Neuronal stem cell (in vitro differentiated cells): ENCODE results near the gene CAPZB.

Experiments
- DNase-seq: peaks from one replicate; pipeline ENCODE4 v3.0.0-alpha.2; 2013; ENCODE audit warnings: low spot score
- H2AFZ ChIP-seq: one replicate; pipeline ENCODE4 v1.6.1; 2013; ENCODE audit warnings: mild to moderate bottlenecking, low read length, inconsistent platforms
- H2AK5ac ChIP-seq: 2 replicates; pipeline ENCODE4 v1.6.1; 2013; ENCODE audit warnings: low read depth, mild to moderate bottlenecking, inconsistent platforms, low read length, moderate library complexity, mixed read lengths
- H2BK120ac ChIP-seq: 2 replicates; pipeline ENCODE4 v1.6.1; 2013; ENCODE audit warnings: low read depth, mild to moderate bottlenecking, inconsistent platforms, low read length, moderate library complexity, mixed read lengths
- H2BK12ac ChIP-seq: one replicate; pipeline ENCODE4 v1.6.1; 2013; ENCODE audit warnings: low read length, inconsistent platforms
- H2BK15ac ChIP-seq: 2 replicates; pipeline ENCODE4 v1.6.1; 2013; ENCODE audit warnings: mild to moderate bottlenecking, low read length, inconsistent platforms, mixed read lengths
- H2BK5ac ChIP-seq: one replicate; pipeline ENCODE4 v1.6.1; 2013; ENCODE audit warnings: inconsistent platforms, mild to moderate bottlenecking, low read length, moderate library complexity
- H3K14ac ChIP-seq: one replicate; pipeline ENCODE4 v1.6.1; 2013; ENCODE audit warnings: low read length, inconsistent platforms
- H3K18ac ChIP-seq: 2 replicates; pipeline ENCODE4 v1.6.1; 2013; ENCODE audit warnings: low read length, inconsistent platforms
- H3K23ac ChIP-seq: 2 replicates; pipeline ENCODE4 v1.6.1; 2013; ENCODE audit warnings: low read depth, mild to moderate bottlenecking, mixed read lengths, low read length, inconsistent platforms; ENCODE audit not compliant: poor library complexity
- H3K27ac ChIP-seq: replicated peaks from 3 replicates; pipeline ENCODE4 v1.5.1; 2013; ENCODE audit warnings: low read length, inconsistent platforms
- H3K27me3 ChIP-seq, 3 experiments: 2 replicates each; pipeline ENCODE4 v1.6.1; 2013; ENCODE audit warnings: low read length in 3 of 3, mild to moderate bottlenecking in 2 of 3, inconsistent platforms in 1 of 3, low read depth in 1 of 3, mixed read lengths in 1 of 3, moderate library complexity in 1 of 3; ENCODE audit not compliant: control insufficient read depth in 3 of 3, insufficient read depth in 3 of 3
- H3K36me3 ChIP-seq, 2 donors: replicated peaks in 1 of 2; 2 replicates each; pipeline ENCODE4 v1.6.1; 2013; ENCODE audit warnings: low read length in 2 of 2; ENCODE audit not compliant: control insufficient read depth in 2 of 2, insufficient read depth in 2 of 2
- H3K4ac ChIP-seq: 2 replicates; pipeline ENCODE4 v1.6.1; 2013; ENCODE audit warnings: inconsistent platforms, mild to moderate bottlenecking, low read length, moderate library complexity
- H3K4me1 ChIP-seq, 2 donors: 1 replicate in 1 of 2; 2 replicates in 1 of 2; pipeline ENCODE4 v1.6.1; 2013; ENCODE audit warnings: low read length in 2 of 2, low read depth in 1 of 2; ENCODE audit not compliant: control insufficient read depth in 2 of 2, insufficient read depth in 1 of 2
- H3K4me2 ChIP-seq: one replicate; pipeline ENCODE4 v1.6.1; 2013; ENCODE audit warnings: mild to moderate bottlenecking, low read length, inconsistent platforms; ENCODE audit not compliant: insufficient read depth, poor library complexity, severe bottlenecking
- H3K4me3 ChIP-seq, 2 donors: 2 replicates each; pipeline ENCODE4 v1.5.1; 2013; ENCODE audit warnings: low read length in 2 of 2, mild to moderate bottlenecking in 2 of 2, inconsistent platforms in 1 of 2, moderate library complexity in 1 of 2
- H3K79me1 ChIP-seq: one replicate; pipeline ENCODE4 v1.6.1; 2013; ENCODE audit warnings: low read depth, mild to moderate bottlenecking, inconsistent platforms, low read length, moderate library complexity
- H3K9ac ChIP-seq: one replicate; pipeline ENCODE4 v1.6.1; 2013; ENCODE audit warnings: mild to moderate bottlenecking, low read depth, low read length, inconsistent platforms; ENCODE audit not compliant: poor library complexity
- H3K9me3 ChIP-seq, 2 donors: replicated peaks in 1 of 2; 2 replicates each; pipeline versions ENCODE3 to v1.6.1; 2013; ENCODE audit warnings: low read length in 2 of 2, mild to moderate bottlenecking in 2 of 2, inconsistent platforms in 1 of 2, low read depth in 1 of 2, mixed read lengths in 1 of 2, moderate library complexity in 1 of 2; ENCODE audit not compliant: control insufficient read depth in 2 of 2, insufficient read depth in 1 of 2
- H4K8ac ChIP-seq: one replicate; pipeline ENCODE4 v1.6.1; 2013; ENCODE audit warnings: low read depth, mild to moderate bottlenecking, inconsistent platforms, low read length, moderate library complexity
- H4K91ac ChIP-seq: one replicate; pipeline ENCODE4 v1.6.1; 2013; ENCODE audit warnings: low read length, low read depth, mild to moderate bottlenecking, inconsistent platforms; ENCODE audit not compliant: poor library complexity
- WGBS, 2 donors: extraction: QIAGEN DNeasy Blood & Tissue Kit; methylation state at CpG; one replicate each; pipeline ENCODE4 v1.1.7; 2013; ENCODE audit warnings: missing lambda C conversion rate in 2 of 2, mixed read lengths in 1 of 2; ENCODE audit not compliant: insufficient read length in 2 of 2, insufficient replicate concordance in 1 of 2; ENCODE audit errors: extremely low coverage in 2 of 2; 5-methylcytosine and 5-hydroxymethylcytosine counted together

CAPZB gene

GRCh38 chr1:19350566-19350965, 134.8 kb downstream of the CAPZB start:
- H3K27me3 ChIP-seq, result no peaks in the 10 kb centered on the region
- no peak overlapping the region for H3K23ac ChIP-seq
- H3K36me3 ChIP-seq, result peaks cover 19 to 75% of the 10 kb centered on the region in 2 donors
- H2AFZ ChIP-seq, result no peak overlapping the region
- H3K9ac ChIP-seq, result no peak overlapping the region
- no peak overlapping the region for H3K18ac ChIP-seq
- no peak overlapping the region for H3K14ac ChIP-seq
- no peak overlapping the region for H2BK120ac ChIP-seq
- no peaks in the 10 kb centered on the region for H3K9me3 ChIP-seq
- H2BK15ac ChIP-seq, result no peak overlapping the region
- no peak overlapping the region for H3K4ac ChIP-seq
- H4K91ac ChIP-seq, result no peak overlapping the region
- H3K4me1 ChIP-seq, result no peaks in the 10 kb centered on the region
- no peak overlapping the region for H2AK5ac ChIP-seq
- peaks cover under 1% of the 10 kb centered on the region for H3K79me1 ChIP-seq
- no peak overlapping the region for H3K27ac ChIP-seq
- WGBS, 2 donors, result no CpG with 5 or more reads among the region's 5 CpGs
- H2BK12ac ChIP-seq, result no peak overlapping the region
- no peak for DNase-seq
- H3K4me2 ChIP-seq, result no peak overlapping the region
- H4K8ac ChIP-seq, result no peak overlapping the region
- H3K4me3 ChIP-seq, result no peak overlapping the region
- H2BK5ac ChIP-seq, result no peak overlapping the region

GRCh38 chr1:19349999-19350398, 135.3 kb downstream of the CAPZB start:
- Histone ChIP-seq H3K4me3 (no peak overlapping the region), H4K91ac (no peak overlapping the region), H3K14ac (no peak overlapping the region), H4K8ac (no peak overlapping the region), H3K9ac (no peak overlapping the region), H3K79me1 (peaks cover 2% of the 10 kb centered on the region), H3K9me3 (no peaks in the 10 kb centered on the region), H3K18ac (no peak overlapping the region), H3K27ac (no peak overlapping the region), H2BK120ac (no peak overlapping the region), H2AFZ (no peak overlapping the region), H3K4me2 (no peak overlapping the region), H3K36me3 (peaks cover 21 to 77% of the 10 kb centered on the region in 2 donors), H2BK15ac (no peak overlapping the region), H2BK12ac (no peak overlapping the region), H3K27me3 (no peaks in the 10 kb centered on the region), H3K23ac (no peak overlapping the region), H3K4ac (no peak overlapping the region), H3K4me1 (no peaks in the 10 kb centered on the region), H2BK5ac (no peak overlapping the region), H2AK5ac (peak overlapping the region; percentile 23)
- no CpG with 5 or more reads among the region's 17 CpGs for WGBS, 2 donors
- DNase-seq, result no peak

GRCh38 chr1:19348441-19349198, 136.7 kb downstream of the CAPZB start:
- Histone ChIP-seq H3K9me3 (no peaks in the 10 kb centered on the region), H3K23ac (no peak overlapping the region), H3K9ac (no peak overlapping the region), H3K4me2 (no peak overlapping the region), H3K4ac (no peak overlapping the region), H3K79me1 (peaks cover 2% of the 10 kb centered on the region), H3K36me3 (peaks cover 30 to 77% of the 10 kb centered on the region in 2 donors), H4K8ac (no peak overlapping the region), H3K4me1 (no peaks in the 10 kb centered on the region), H3K27ac (no peak overlapping the region), H2BK15ac (no peak overlapping the region), H3K27me3 (no peaks in the 10 kb centered on the region), H3K18ac (peak overlapping the region; percentile 41), H2BK5ac (no peak overlapping the region), H2AK5ac (no peak overlapping the region), H4K91ac (no peak overlapping the region), H2AFZ (no peak overlapping the region), H3K14ac (no peak overlapping the region), H2BK120ac (no peak overlapping the region), H2BK12ac (no peak overlapping the region), H3K4me3 (no peak overlapping the region)
- DNase-seq, result no peak
- no CpG with 5 or more reads among the region's 15 CpGs for WGBS, 2 donors

- no peaks in the 10 kb centered on the region for H3K27me3 ChIP-seq
- no peak overlapping the region for H3K27ac ChIP-seq
- no peak overlapping the region for H4K91ac ChIP-seq
- H3K79me1 ChIP-seq, result peaks cover 2% of the 10 kb centered on the region
- H3K14ac ChIP-seq, result no peak overlapping the region
- no peak overlapping the region for H3K4me3 ChIP-seq
- H3K4me1 ChIP-seq, result no peaks in the 10 kb centered on the region
- no peak for DNase-seq
- H4K8ac ChIP-seq, result no peak overlapping the region
- no CpG with 5 or more reads among the region's 14 CpGs for WGBS, 2 donors
- no peak overlapping the region for H2BK12ac ChIP-seq
- H3K4me2 ChIP-seq, result no peak overlapping the region
- H2AK5ac ChIP-seq, result no peak overlapping the region
- no peak overlapping the region for H2BK5ac ChIP-seq
- no peak overlapping the region for H2BK15ac ChIP-seq
- H3K9ac ChIP-seq, result no peak overlapping the region
- no peak overlapping the region for H2BK120ac ChIP-seq
- no peak overlapping the region for H2AFZ ChIP-seq
- no peak overlapping the region for H3K23ac ChIP-seq
- peaks cover 35 to 77% of the 10 kb centered on the region in 2 donors for H3K36me3 ChIP-seq
- H3K18ac ChIP-seq, result no peak overlapping the region
- H3K4ac ChIP-seq, result no peak overlapping the region
- H3K9me3 ChIP-seq, result no peaks in the 10 kb centered on the region
Measured at GRCh38 chr1:19347533-19348172, 137.7 kb downstream of the CAPZB start.
